Endometrial microvascular endothelial cells (primary cell): ENCODE results near the gene PLCXD1. TPM values are rescaled to one million over a fixed set of nuclear protein-coding genes. Genes with fewer than 3 reads are reported as not detected.
"Not testable (repeated sequence)": the region's sequence is repeated elsewhere in the genome, so short reads cannot be mapped to it uniquely, and the experiment has no call there.

ENCODE experiments used
- in situ Hi-C: cut with HindIII; loops from 2 replicates; pipeline ENCODE4 v1.10.0; 2017; ENCODE audit warnings: low sequenced_read_pairs, low pct_unique_long_range_greater_than_20kb; ENCODE audit errors: inconsistent ontology term
- total RNA-seq: library from RNA; depleted of rRNA; stranded (reverse); fragments of >200 nt; gene quantifications from one replicate; pipeline ENCODE4 v1.2.3, GENCODE V29; 2015; ENCODE audit errors: inconsistent ontology term

Gene PLCXD1, protein sequence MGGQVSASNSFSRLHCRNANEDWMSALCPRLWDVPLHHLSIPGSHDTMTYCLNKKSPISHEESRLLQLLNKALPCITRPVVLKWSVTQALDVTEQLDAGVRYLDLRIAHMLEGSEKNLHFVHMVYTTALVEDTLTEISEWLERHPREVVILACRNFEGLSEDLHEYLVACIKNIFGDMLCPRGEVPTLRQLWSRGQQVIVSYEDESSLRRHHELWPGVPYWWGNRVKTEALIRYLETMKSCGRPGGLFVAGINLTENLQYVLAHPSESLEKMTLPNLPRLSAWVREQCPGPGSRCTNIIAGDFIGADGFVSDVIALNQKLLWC
- total RNA-seq, result 12.2 TPM

- in situ Hi-C loops, result no loop called here
Observed at GRCh38 chrX:281166-281999, at the start of gene PLCXD1. TSS of gene PLCXD1 (plus strand) at chrX:281381. CDS start at chrX:284188, 2,807 bp downstream.

DNA sequence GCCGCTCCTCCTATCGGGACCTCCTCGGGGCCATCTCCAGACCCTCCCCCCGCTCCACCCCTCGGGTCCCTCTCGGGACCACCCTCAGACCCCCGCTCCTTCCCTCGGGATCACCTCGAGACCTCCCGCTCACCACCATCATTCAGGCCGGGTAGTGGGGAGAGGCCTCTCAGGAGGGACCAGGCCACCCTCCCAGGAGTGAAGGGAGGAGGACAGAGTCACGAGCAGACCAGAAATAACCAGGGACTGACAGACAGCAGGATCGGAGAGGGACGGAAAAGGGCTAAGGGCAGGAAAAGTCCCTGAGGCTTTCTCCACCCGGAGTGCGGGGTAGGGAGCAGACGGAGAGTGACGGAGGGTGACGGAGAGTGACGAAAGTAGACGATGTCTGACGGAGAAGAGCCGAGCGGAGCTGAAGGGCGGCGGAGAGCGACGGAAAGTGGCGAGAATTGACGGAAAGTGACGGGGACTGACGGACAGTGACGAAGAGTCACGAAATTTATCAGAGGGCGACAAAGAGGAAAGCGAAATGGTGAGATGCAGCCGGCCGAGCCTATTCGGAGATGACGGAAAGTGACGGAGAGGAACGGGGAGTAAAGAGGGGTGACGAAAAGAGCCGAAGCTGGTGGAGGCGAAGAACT is 49.4 kb upstream of the PLCXD1 start:
- in situ Hi-C loops, result not testable (repeated sequence)

DNA sequence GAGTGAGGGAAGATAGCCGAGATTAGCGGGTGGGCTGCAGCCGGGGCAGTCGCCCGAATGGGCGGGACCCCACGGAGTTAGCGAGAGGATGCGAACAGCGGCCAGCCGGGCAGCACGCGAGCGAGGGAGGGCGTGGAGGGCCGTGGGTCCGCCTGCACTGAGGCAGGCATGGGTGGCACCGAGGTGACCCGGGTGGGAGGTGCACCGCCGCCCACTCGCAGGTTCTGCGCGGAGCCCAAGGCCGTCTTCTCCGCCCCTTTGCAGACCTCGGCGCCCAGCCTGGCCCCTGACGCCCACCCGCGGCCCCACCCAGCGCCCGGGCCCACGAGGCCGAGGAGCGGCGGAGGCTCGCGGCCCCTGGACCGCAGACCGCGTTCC is 48.9 kb upstream of the PLCXD1 start:
- in situ Hi-C loops, result not testable (repeated sequence)

DNA sequence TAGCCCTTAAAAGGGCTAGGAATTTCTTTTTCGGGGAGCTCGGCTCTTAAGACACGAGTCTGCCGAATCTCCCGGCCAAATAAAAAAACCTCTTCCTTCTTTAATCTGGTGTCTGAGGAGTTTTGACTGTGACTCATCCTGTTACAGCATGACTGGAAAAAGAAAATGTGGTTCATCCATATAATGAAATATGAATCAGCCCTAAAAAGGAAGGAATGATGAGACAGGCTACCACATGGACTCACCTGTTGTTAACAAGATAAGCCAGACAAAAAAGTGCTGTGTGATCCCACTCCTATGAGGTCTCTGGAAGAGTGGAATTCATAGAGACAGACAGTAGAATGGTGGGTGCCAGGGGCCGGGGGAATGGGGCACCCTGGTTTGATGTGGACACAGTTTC is 45.0 kb upstream of the PLCXD1 start:
- in situ Hi-C loops, result not testable (repeated sequence)

- in situ Hi-C loops, result no loop called here
Observed at GRCh38 chrX:250965-251364, 30.2 kb upstream of the PLCXD1 start.

GRCh38 chrX:251396-252243 is 29.6 kb upstream of the PLCXD1 start:
- in situ Hi-C loops, result not testable (repeated sequence)

DNA sequence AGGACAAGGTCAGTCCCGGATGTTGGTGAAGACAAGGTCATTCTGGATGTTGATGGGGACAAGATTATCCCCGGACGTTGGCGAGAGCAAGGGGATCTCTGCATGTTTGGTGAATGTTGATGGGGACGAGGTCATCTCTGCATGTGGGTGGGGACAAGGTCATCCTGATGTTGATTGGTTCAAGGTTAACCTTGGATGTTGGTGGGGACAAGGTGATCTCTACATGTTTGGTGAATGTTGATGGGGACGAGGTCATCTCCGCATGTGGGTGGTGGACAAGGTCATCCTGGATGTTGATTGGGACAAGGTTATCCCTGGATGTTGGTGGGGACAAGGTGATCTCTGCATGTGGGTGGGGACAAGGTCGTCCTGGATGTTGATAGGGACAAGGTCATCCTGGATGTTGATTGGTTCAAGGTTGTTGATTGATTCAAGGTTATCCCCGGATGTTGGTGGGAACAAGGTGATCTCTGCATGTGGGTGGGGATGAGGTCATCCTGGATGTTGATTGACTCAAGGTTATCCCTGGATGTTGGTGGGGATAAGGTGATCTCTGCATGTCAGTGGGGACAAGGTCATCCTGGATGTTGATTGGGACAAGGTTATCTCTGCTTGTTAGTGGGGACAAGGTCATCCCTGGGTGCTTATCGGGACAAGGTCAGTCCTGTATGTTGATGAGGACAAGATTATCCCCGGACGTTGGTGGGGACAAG is 28.8 kb upstream of the PLCXD1 start:
- in situ Hi-C loops, result no loop called here

GRCh38 chrX:252957-253291 is 28.3 kb upstream of the PLCXD1 start:
- in situ Hi-C loops, result no loop called here

DNA sequence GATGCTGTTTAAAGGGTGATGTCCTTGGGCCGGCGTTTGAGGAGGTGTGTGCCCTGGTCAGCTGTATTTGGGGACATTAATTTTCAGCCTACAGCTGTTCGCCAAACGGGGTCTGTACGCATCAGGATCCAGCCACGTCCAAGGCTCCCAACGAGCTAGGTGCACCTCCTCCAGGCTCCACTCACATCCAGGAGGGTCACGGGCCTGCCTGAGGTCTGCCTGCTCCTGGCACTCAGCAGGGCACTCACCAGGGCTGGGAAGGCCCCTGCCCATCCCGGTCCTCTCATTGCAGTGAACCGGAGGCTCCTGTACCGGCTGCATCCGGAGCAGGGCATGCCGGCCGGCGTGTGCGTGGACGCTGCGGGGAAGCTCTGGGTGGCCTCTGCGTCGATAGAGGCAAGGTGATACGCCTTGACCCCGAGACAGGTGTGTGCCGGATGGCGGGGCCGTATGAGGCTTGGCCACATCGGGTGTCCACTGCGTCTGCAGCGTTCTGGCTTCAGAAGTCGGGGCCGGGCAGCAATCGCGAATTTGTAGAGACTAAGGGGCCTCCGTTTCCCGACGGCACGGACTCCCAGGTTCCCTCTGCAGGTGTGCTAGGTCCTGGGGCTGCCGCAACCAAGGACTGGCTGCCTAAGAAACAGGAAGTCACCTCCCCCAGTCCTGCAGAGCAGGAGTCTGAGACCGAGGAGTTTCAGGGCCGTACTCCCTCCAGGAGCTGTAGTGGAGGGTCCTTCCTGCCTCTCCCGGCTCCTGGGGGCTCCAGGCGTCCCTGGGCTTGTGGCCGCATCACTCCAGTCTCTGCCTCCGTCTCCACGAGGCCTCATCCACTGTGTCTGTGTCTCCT is 27.5 kb upstream of the PLCXD1 start:
- in situ Hi-C loops, result no loop called here

GRCh38 chrX:254630-255215 is 26.5 kb upstream of the PLCXD1 start:
- in situ Hi-C loops, result no loop called here

DNA sequence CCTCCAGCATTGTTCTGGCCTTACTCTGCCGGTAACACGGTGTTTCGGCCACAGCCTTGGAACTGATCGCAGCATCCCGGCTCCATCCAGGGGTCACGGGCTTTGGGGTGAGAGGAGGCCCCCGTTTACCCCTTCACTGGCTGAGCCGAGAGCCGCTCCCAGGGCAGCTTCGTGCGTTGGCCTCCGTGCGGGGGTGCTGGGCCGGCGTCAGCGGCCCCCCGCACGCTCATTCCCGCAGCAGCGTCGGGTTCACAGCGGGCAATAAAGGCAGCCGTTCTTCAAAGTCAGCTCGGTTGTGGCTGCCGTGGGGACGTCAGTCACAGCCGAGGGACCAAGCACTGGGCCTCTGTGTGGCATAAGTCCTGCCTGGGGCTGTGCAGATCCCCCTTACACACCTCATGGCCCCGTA is 25.3 kb upstream of the PLCXD1 start:
- in situ Hi-C loops, result no loop called here

GRCh38 chrX:257054-257453 is 24.1 kb upstream of the PLCXD1 start:
- in situ Hi-C loops, result not testable (repeated sequence)

DNA sequence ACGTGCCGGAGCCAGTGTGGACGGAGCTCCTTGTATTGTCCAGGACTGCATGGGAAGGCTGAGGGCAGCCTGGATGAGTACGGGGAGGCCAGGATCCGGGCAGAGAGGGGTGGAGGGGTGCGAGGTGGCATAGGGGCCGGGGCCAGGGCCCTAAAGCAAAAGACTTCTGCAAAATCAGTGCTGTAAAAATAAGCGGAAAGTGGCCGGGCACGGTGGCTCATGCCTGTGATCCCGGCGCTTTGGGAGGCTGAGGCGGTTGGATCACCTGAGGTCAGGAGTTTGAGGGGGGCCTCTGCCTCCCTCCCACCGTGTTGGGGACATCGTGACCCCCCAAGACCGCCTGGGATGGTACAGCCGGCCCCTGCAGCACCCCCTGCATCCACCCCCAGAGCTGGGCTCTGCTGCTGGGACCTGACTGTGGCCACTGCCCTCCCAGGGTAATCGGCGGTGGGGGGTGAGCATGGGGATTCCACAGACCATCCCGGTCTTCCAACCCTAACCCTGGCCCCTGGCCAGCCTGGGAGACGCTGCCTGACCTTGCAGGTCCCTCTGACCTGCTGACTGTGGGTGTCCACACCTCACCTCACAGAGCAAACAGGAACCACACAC is 23.4 kb upstream of the PLCXD1 start:
- in situ Hi-C loops, result no loop called here

DNA sequence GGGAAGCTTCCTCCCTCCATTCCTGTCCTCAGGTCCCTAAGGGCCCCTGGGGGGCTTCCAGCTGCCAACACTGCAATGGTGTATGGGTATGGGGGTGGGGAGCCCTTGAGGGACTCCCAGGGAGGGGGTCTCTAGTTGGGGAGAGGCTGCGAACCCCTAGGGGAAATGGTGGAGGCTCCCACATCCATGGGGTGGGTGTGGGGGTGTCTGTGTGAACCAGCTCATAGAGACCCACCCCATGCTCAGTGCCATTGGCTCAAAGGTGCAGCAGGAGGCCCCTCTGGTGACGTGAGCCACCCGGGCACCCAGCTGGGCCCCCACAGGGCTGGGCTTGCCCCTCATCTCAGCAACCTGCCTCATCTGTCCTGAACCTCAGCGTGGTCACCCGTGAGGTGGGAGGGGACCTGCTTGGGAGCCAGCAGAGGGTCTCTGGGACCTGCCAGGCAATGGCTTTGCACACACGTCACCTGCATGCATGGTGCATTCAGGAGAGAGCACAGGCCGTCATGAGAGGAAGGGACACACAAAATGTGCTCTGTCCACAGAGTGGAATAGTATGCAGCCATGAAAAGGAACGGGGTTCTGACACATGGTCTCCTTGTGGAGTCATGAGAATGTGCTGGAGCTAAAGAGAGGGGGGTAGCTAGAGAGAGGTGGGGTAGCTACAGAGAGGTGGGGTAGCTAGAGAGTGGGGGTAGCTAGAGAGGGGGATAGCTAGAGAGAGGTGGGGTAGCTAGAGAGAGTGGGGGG is 22.7 kb upstream of the PLCXD1 start:
- in situ Hi-C loops, result no loop called here

- in situ Hi-C loops, result no loop called here
Observed at GRCh38 chrX:259692-260355, 21.4 kb upstream of the PLCXD1 start.
